OCI-LY3 (cell line): ENCODE measurements around the gene SAAL1.

Experiments
- H2AFZ ChIP-seq: fragments of 200-600, 300-600 bp; shearing (Covaris generic); 2 replicates; pipeline ENCODE4 v1.6.0; 2014; ENCODE audit warnings: antibody characterized with exemption, low read depth, low read length
- H3K27ac ChIP-seq: fragments of 200-600, 300-600 bp; sonication (generic); 2 replicates; pipeline ENCODE4 v1.5.1; 2014; ENCODE audit warnings: mild to moderate bottlenecking, low read length, moderate library complexity, mixed read lengths
- H3K27me3 ChIP-seq: fragments of 200-600, 300-600 bp; sonication (generic); 2 replicates; pipeline ENCODE4 v1.6.1; 2014; ENCODE audit warnings: low read depth, low read length, mixed read lengths
- H3K36me3 ChIP-seq: fragments of 200-600, 300-600 bp; sonication (generic); replicated peaks from 2 replicates; pipeline ENCODE3; 2014; ENCODE audit warnings: low read depth, low read length, mixed read lengths
- H3K4me1 ChIP-seq: fragments of 300-600, 200-600 bp; sonication (generic); 2 replicates; pipeline ENCODE4 v1.6.1; 2014; ENCODE audit warnings: low read length, mixed read lengths
- H3K4me2 ChIP-seq: fragments of 200-600, 300-600 bp; sonication (generic); 2 replicates; pipeline ENCODE4 v1.6.1; 2014; ENCODE audit warnings: low read length, mixed read lengths
- H3K4me3 ChIP-seq: fragments of 300-600, 200-600 bp; sonication (generic); 2 replicates; pipeline ENCODE4 v1.5.1; 2014; ENCODE audit warnings: antibody characterized with exemption, mild to moderate bottlenecking, low read length, moderate library complexity
- H3K79me2 ChIP-seq: fragments of 300-600, 200-600 bp; shearing (Covaris generic); 2 replicates; pipeline ENCODE4 v1.6.1; 2014; ENCODE audit warnings: mild to moderate bottlenecking, low read length, mixed read lengths
- H3K9ac ChIP-seq: fragments of 300-600, 200-600 bp; shearing (Covaris generic); 2 replicates; pipeline ENCODE4 v1.6.0; 2014; ENCODE audit warnings: mild to moderate bottlenecking, low read length, moderate library complexity
- H3K9me3 ChIP-seq: fragments of 200-600, 300-600 bp; shearing (Covaris generic); 2 replicates; pipeline ENCODE4 v1.6.1; 2014; ENCODE audit warnings: low read length, mixed read lengths; ENCODE audit not compliant: insufficient read depth
- H4K20me1 ChIP-seq: fragments of 200-600, 300-600 bp; sonication (generic); 2 replicates; pipeline ENCODE4 v1.6.1; 2016; ENCODE audit warnings: low read length, mixed read lengths; ENCODE audit not compliant: insufficient read depth
- CTCF ChIP-seq: fragments of 200-600, 300-600 bp; sonication (generic); IDR thresholded peaks from 2 replicates; pipeline ENCODE4 v1.5.1; 2014; ENCODE audit warnings: antibody characterized with exemption, low read length, low read depth
- EZH2phosphoT487 ChIP-seq: fragments of 200-600 bp; shearing (Covaris generic); IDR thresholded peaks from 2 replicates; pipeline ENCODE4 v1.6.1; 2018; ENCODE audit warnings: antibody characterized with exemption, mixed run types, low read depth

The SAAL1 gene

GRCh38 chr11:18064450-18065054, 41.3 kb downstream of the SAAL1 start:
- TF ChIP-seq EZH2phosphoT487, result no peak
- no peak for TF ChIP-seq CTCF
- Histone ChIP-seq H2AFZ (no peak overlapping the region), H3K9ac (no peak overlapping the region), H3K4me2 (peak overlapping the region; percentile 47), H3K27ac (no peak overlapping the region), H3K4me1 (peaks cover 41% of the 10 kb centered on the region), H3K4me3 (peak overlapping the region; percentile 12), H3K36me3 (no peaks in the 10 kb centered on the region), H3K27me3 (no peaks in the 10 kb centered on the region), H4K20me1 (no peaks in the 10 kb centered on the region), H3K9me3 (no peaks in the 10 kb centered on the region), H3K79me2 (no peaks in the 10 kb centered on the region)

DNA sequence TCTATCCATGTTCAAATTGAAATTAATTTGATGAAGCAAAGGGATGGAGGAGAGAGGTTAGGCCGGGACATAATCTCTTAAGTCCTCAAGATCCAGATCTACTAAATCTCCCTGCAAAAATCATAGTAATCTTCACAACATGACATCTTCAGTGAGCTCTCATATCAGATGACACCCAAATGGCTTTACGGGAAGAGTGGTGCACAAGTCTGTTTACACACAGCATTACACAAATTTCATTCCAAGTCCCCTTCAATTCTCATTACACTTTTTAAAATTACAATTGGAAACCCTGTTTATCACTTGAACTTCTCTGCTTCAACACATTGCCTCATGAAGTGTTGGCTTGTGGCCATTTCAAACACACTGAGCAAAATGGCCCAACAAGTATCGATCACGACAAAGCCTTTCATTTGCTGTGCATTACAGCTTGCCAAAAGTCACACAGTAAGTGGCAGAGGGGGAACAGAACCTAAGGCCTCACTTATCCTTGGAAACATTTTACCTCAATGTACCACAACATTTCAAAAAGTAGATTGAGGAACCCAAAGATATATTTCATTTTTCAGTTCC, 41.9 kb downstream of the SAAL1 start:
- Histone ChIP-seq H3K27me3 (no peaks in the 10 kb centered on the region), H3K4me3 (peak overlapping the region; percentile 12; the same call in 1 of the 2 replicates), H3K27ac (peak overlapping the region; percentile 33), H3K9me3 (no peaks in the 10 kb centered on the region), H3K36me3 (no peaks in the 10 kb centered on the region), H2AFZ (no peak overlapping the region), H3K9ac (no peak overlapping the region), H3K79me2 (no peaks in the 10 kb centered on the region), H3K4me1 (peaks cover 41% of the 10 kb centered on the region), H3K4me2 (peak overlapping the region; percentile 47), H4K20me1 (no peaks in the 10 kb centered on the region)
- TF ChIP-seq EZH2phosphoT487, result no peak

- H2AFZ ChIP-seq, result no peak overlapping the region
- H3K27ac ChIP-seq, result peak overlapping the region; percentile 10
- TF ChIP-seq EZH2phosphoT487, result no peak
These were observed 42.8 kb downstream of the SAAL1 start for GRCh38 chr11:18063125-18063524.

GRCh38 chr11:18061351-18061750, 44.5 kb downstream of the SAAL1 start:
- Histone ChIP-seq H3K79me2 (no peaks in the 10 kb centered on the region), H3K9ac (no peak overlapping the region), H3K27ac (no peak overlapping the region), H3K9me3 (no peaks in the 10 kb centered on the region), H3K4me3 (no peak overlapping the region), H3K4me1 (peaks cover 41% of the 10 kb centered on the region), H4K20me1 (no peaks in the 10 kb centered on the region), H3K4me2 (no peak overlapping the region), H2AFZ (no peak overlapping the region), H3K27me3 (no peaks in the 10 kb centered on the region), H3K36me3 (no peaks in the 10 kb centered on the region)
- no peak for TF ChIP-seq CTCF
- no peak for TF ChIP-seq EZH2phosphoT487

More at GRCh38 chr11:18063125-18063524, 42.8 kb downstream of the SAAL1 start:
- peak overlapping the region; percentile 47 for H3K4me2 ChIP-seq
- H3K79me2 ChIP-seq, result no peaks in the 10 kb centered on the region
- H3K9ac ChIP-seq, result no peak overlapping the region
- H3K9me3 ChIP-seq, result no peaks in the 10 kb centered on the region
- peak overlapping the region; percentile 10; the same call in 1 of the 2 replicates for H3K4me3 ChIP-seq
- H3K4me1 ChIP-seq, result peaks cover 41% of the 10 kb centered on the region
- H3K36me3 ChIP-seq, result no peaks in the 10 kb centered on the region
- no peaks in the 10 kb centered on the region for H4K20me1 ChIP-seq
- no peaks in the 10 kb centered on the region for H3K27me3 ChIP-seq

GRCh38 chr11:18056561-18057181, 49.2 kb downstream of the SAAL1 start:
- H3K4me1 ChIP-seq, result no peaks in the 10 kb centered on the region
- H3K27me3 ChIP-seq, result no peaks in the 10 kb centered on the region
- H3K4me3 ChIP-seq, result no peak overlapping the region
- H3K9ac ChIP-seq, result no peak overlapping the region
- H3K27ac ChIP-seq, result no peak overlapping the region
- no peaks in the 10 kb centered on the region for H4K20me1 ChIP-seq
- no peak overlapping the region for H2AFZ ChIP-seq
- no peaks in the 10 kb centered on the region for H3K36me3 ChIP-seq
- no peak overlapping the region for H3K4me2 ChIP-seq
- no peaks in the 10 kb centered on the region for H3K79me2 ChIP-seq
- no peaks in the 10 kb centered on the region for H3K9me3 ChIP-seq
- TF ChIP-seq EZH2phosphoT487 (no peak), CTCF (no peak)
